PC-9 (cell line): ENCODE data around the gene PITPNB. TPM values are rescaled to one million over a fixed set of nuclear protein-coding genes. Genes with fewer than 3 reads are reported as not detected.
A peak's percentile ranks its signal among the peaks of the same experiment; 100 is the strongest.

ENCODE experiments used
- BruUV-seq: library from RNA; stranded (reverse); fragments of 400-500 nt; replicated peaks from 2 replicates; lab custom pipeline; 2021; lab: Mats Ljungman, UMichigan
- CTCF ChIA-PET: fragments of 300-600 bp; sonication (Branson Sonifier 250); formaldehyde crosslinking; loops from one replicate; lab custom pipeline; 2022; ENCODE audit warnings: antibody characterized with exemption; lab: Charles Lee
- POLR2A ChIA-PET: fragments of 300-600 bp; sonication (Branson Sonifier 250); formaldehyde crosslinking; loops from one replicate; lab custom pipeline; 2022; ENCODE audit warnings: antibody characterized with exemption; ENCODE audit not compliant: unreplicated experiment; lab: Charles Lee
- DNase-seq, 2 experiments: peaks; one replicate each; pipeline versions ENCODE4 v3.0.0 to v3.0.0-alpha.2; 2015 to 2022; ENCODE audit warnings: mixed read lengths in 1 of 2
- H2AFZ ChIP-seq: fragments of 200-600 bp; sonication (generic); 2 replicates; pipeline ENCODE4 v1.8.1; 2017; ENCODE audit warnings: antibody characterized with exemption
- H3F3A ChIP-seq: fragments of 200-600 bp; sonication (generic); 2 replicates; pipeline ENCODE4 v1.8.1; 2017; ENCODE audit warnings: antibody characterized with exemption, mild to moderate bottlenecking, low read depth; ENCODE audit not compliant: insufficient read depth
- H3K27ac ChIP-seq: fragments of 200-600 bp; sonication (generic); 2 replicates; pipeline ENCODE4 v1.6.1; 2016; ENCODE audit warnings: mixed run types
- H3K27me3 ChIP-seq: fragments of 200-600 bp; sonication (generic); 2 replicates; pipeline ENCODE4 v1.6.1; 2016; ENCODE audit warnings: low read depth, mixed run types; ENCODE audit not compliant: insufficient read depth
- H3K36me3 ChIP-seq: fragments of 200-600 bp; sonication (generic); 2 replicates; pipeline ENCODE4 v1.6.1; 2016; ENCODE audit warnings: low read depth, mixed run types
- H3K4me1 ChIP-seq: fragments of 200-600 bp; sonication (generic); replicated peaks from 2 replicates; pipeline ENCODE4 v1.6.1; 2016; ENCODE audit warnings: mixed run types; ENCODE audit not compliant: insufficient read depth
- H3K4me2 ChIP-seq: fragments of 200-600 bp; sonication (generic); 2 replicates; pipeline ENCODE4 v1.6.1; 2017; ENCODE audit warnings: mixed run types
- H3K4me3 ChIP-seq: fragments of 200-600 bp; sonication (generic); 2 replicates; pipeline ENCODE4 v1.6.1; 2016; ENCODE audit warnings: mixed run types
- H3K79me2 ChIP-seq: fragments of 200-600 bp; sonication (generic); 2 replicates; pipeline ENCODE4 v1.6.1; 2017; ENCODE audit warnings: low read depth, mixed run types
- H3K9me2 ChIP-seq: fragments of 200-600 bp; sonication (generic); 2 replicates; pipeline ENCODE4 v1.8.1; 2017; ENCODE audit warnings: mild to moderate bottlenecking; ENCODE audit not compliant: insufficient read depth
- H3K9me3 ChIP-seq: fragments of 200-600 bp; sonication (generic); 2 replicates; pipeline ENCODE4 v1.8.1; 2016; ENCODE audit warnings: low read depth; ENCODE audit not compliant: insufficient read depth
- H4K20me1 ChIP-seq: fragments of 200-600 bp; sonication (generic); 2 replicates; pipeline ENCODE4 v1.8.1; 2017; ENCODE audit not compliant: insufficient read depth
- CTCF ChIP-seq: fragments of 200-600 bp; sonication (generic); conservative IDR thresholded peaks from 2 replicates; pipeline ENCODE4 v1.6.1; 2017; ENCODE audit warnings: mixed run types, antibody characterized with exemption, mild to moderate bottlenecking, moderate library complexity
- EZH2 ChIP-seq: fragments of 200-600 bp; sonication (generic); IDR thresholded peaks from 2 replicates; pipeline ENCODE4 v1.8.0; 2017; ENCODE audit warnings: antibody characterized with exemption, low read depth
- intact Hi-C: fragments of 100-400 bp; cut with micrococcal nuclease; formaldehyde crosslinking; loops from one replicate; pipeline ENCODE4 v1.10.0; 2022; ENCODE audit not compliant: unreplicated experiment
- total RNA-seq: library from RNA; stranded (reverse); gene quantifications from 2 replicates; pipeline ENCODE4 v1.2.3, GENCODE V29; 2021

The PITPNB gene
- total RNA-seq, 1 experiment from 2014 or later = 49.6 TPM

GRCh38 chr22:27895600-27895999 lies 23.5 kb downstream of the PITPNB start:
- Histone ChIP-seq H3K9me3 (no peaks in the 10 kb centered on the region), H3K27me3 (no peaks in the 10 kb centered on the region), H3K79me2 (peaks cover 6% of the 10 kb centered on the region; the same call in 1 of the 2 replicates), H3K4me3 (no peak overlapping the region), H3K36me3 (peaks cover 50% of the 10 kb centered on the region), H3K9me2 (no peaks in the 10 kb centered on the region), H3K4me2 (no peak overlapping the region), H2AFZ (no peak overlapping the region), H4K20me1 (peaks cover 27% of the 10 kb centered on the region), H3K4me1 (no peaks in the 10 kb centered on the region), H3F3A (no peaks in the 10 kb centered on the region), H3K27ac (no peak overlapping the region)
- intact Hi-C loops = no loop called here
- BruUV-seq = no TSS peak
- DNase-seq = no peak
- CTCF ChIA-PET = no interaction called here
- POLR2A ChIA-PET = no interaction called here
- TF ChIP-seq CTCF = no peak
- no peak for TF ChIP-seq EZH2

GRCh38 chr22:27892811-27893210 lies 26.2 kb downstream of the PITPNB start:
- ChIA-PET CTCF (no interaction called here), POLR2A (interaction anchor here (0.7 kb wide), 1 partner anchor 420 kb away, joined by 9 read pairs; no protein-coding TSS in a partner anchor)
- Histone ChIP-seq H3K9me3 (no peaks in the 10 kb centered on the region), H3K4me1 (no peaks in the 10 kb centered on the region), H3K4me2 (no peak overlapping the region), H3K27me3 (no peaks in the 10 kb centered on the region), H3K27ac (no peak overlapping the region), H3K79me2 (0 out of 2 replicates have a peak, but pooled peaks cover 3% of the 10 kb centered on the region), H3F3A (peaks cover 11% of the 10 kb centered on the region; the same call in 1 of the 2 replicates), H3K4me3 (no peak overlapping the region), H3K36me3 (peaks cover 59% of the 10 kb centered on the region), H4K20me1 (peaks cover 22% of the 10 kb centered on the region), H2AFZ (no peak overlapping the region), H3K9me2 (no peaks in the 10 kb centered on the region)
- no peak for DNase-seq
- intact Hi-C loops = no loop called here
- no peak for TF ChIP-seq CTCF
- TF ChIP-seq EZH2 = no peak
- no TSS peak for BruUV-seq

- BruUV-seq = TSS peak; percentile 12
- POLR2A ChIA-PET = no interaction called here
Observed at GRCh38 chr22:27892064-27892463, 27.0 kb downstream of the PITPNB start.

More at GRCh38 chr22:27892064-27892463, 27.0 kb downstream of the PITPNB start:
- Histone ChIP-seq H3K79me2 (0 out of 2 replicates have a peak, but pooled peaks cover 3% of the 10 kb centered on the region), H3K36me3 (peaks cover 55% of the 10 kb centered on the region), H3K4me2 (no peak overlapping the region), H3K4me3 (no peak overlapping the region), H4K20me1 (peaks cover 26% of the 10 kb centered on the region), H3K27me3 (no peaks in the 10 kb centered on the region), H3K27ac (no peak overlapping the region), H2AFZ (no peak overlapping the region), H3K4me1 (no peaks in the 10 kb centered on the region; the same call in 1 of the 2 replicates), H3K9me3 (no peaks in the 10 kb centered on the region), H3F3A (peaks cover 19% of the 10 kb centered on the region; the same call in 1 of the 2 replicates), H3K9me2 (no peaks in the 10 kb centered on the region)
- DNase-seq = no peak
- TF ChIP-seq EZH2 (no peak), CTCF (no peak)
- CTCF ChIA-PET = no interaction called here
- intact Hi-C loops = no loop called here
